IPS DF 4.7 (cell line): ENCODE results near the gene CACNA2D1.
"Not testable (repeated sequence)": the region's sequence is repeated elsewhere in the genome, so short reads cannot be mapped to it uniquely, and the experiment has no call there.

Experiments
- DNase-seq: peaks from one replicate; pipeline ENCODE4 v3.0.0-alpha.2; 2013; ENCODE audit warnings: low spot score; ENCODE audit errors: extremely low read depth

The CACNA2D1 gene

GRCh38 chr7:82434275-82435022 is 9.1 kb downstream of the CACNA2D1 start:
- DNase-seq: no peak

GRCh38 chr7:82433507-82433906 is 10.1 kb downstream of the CACNA2D1 start:
- DNase-seq: no peak

- DNase-seq: not testable (repeated sequence)
Measured at GRCh38 chr7:82432743-82433142, 10.8 kb downstream of the CACNA2D1 start.

GRCh38 chr7:82430500-82431465 is 12.8 kb downstream of the CACNA2D1 start:
- DNase-seq: no peak

- DNase-seq: no peak
Measured at GRCh38 chr7:82429408-82429807, 14.2 kb downstream of the CACNA2D1 start.

- no peak for DNase-seq
Measured at GRCh38 chr7:82428186-82428961, 15.2 kb downstream of the CACNA2D1 start.

- DNase-seq: no peak
Measured at GRCh38 chr7:82423446-82423845, 20.1 kb downstream of the CACNA2D1 start.

GRCh38 chr7:82419200-82419599 is 24.4 kb downstream of the CACNA2D1 start:
- DNase-seq: no peak

GRCh38 chr7:82417898-82418297 is 25.7 kb downstream of the CACNA2D1 start:
- DNase-seq: no peak

GRCh38 chr7:82416402-82416801 is 27.2 kb downstream of the CACNA2D1 start:
- no peak for DNase-seq

- DNase-seq: no peak
Measured at GRCh38 chr7:82414389-82414788, 29.2 kb downstream of the CACNA2D1 start.

- DNase-seq: no peak
Measured at GRCh38 chr7:82413237-82413636, 30.3 kb downstream of the CACNA2D1 start.

- no peak for DNase-seq
Measured at GRCh38 chr7:82411732-82412131, 31.8 kb downstream of the CACNA2D1 start.

GRCh38 chr7:82410461-82410860 is 33.1 kb downstream of the CACNA2D1 start:
- no peak for DNase-seq

- no peak for DNase-seq
Measured at GRCh38 chr7:82406937-82407336, 36.6 kb downstream of the CACNA2D1 start.

- DNase-seq: no peak
Measured at GRCh38 chr7:82405301-82405700, 38.3 kb downstream of the CACNA2D1 start.

GRCh38 chr7:82404652-82405051 is 38.9 kb downstream of the CACNA2D1 start:
- DNase-seq: no peak

GRCh38 chr7:82404094-82404493 is 39.5 kb downstream of the CACNA2D1 start:
- no peak for DNase-seq

GRCh38 chr7:82397879-82398524 is 45.6 kb downstream of the CACNA2D1 start:
- DNase-seq: no peak

GRCh38 chr7:82396343-82396742 is 47.2 kb downstream of the CACNA2D1 start:
- no peak for DNase-seq

GRCh38 chr7:82395147-82395546 is 48.4 kb downstream of the CACNA2D1 start:
- DNase-seq: no peak
